Stomach (tissue), 19 donors: ENCODE data around the gene PHF21A. TPM values are rescaled to one million over a fixed set of nuclear protein-coding genes. Genes with fewer than 3 reads are reported as not detected.

Source experiments
- DNase-seq, 2 donors: peaks; one replicate each; pipeline versions ENCODE4 v3.0.0 to v3.0.0-alpha.2; 2013 to 2019
- H3K27ac ChIP-seq, 5 donors: fragments of 200-600 bp in 4 of 5; sonication (generic) in 4 of 5; one replicate each; pipeline ENCODE4 v1.5.1; 2013 to 2019; ENCODE audit warnings: mild to moderate bottlenecking in 1 of 5, moderate library complexity in 1 of 5
- H3K27me3 ChIP-seq, 3 donors: fragments of 200-600 bp; sonication (generic); one replicate each; pipeline ENCODE4 v1.5.1; 2017 to 2019; ENCODE audit warnings: mixed run types in 1 of 3
- H3K36me3 ChIP-seq, 4 donors: fragments of 200-600 bp; sonication (generic); 1 replicate in 3 of 4; 2 replicates in 1 of 4; pipeline ENCODE4 v1.5.1; 2016 to 2019
- H3K4me1 ChIP-seq, 4 donors: fragments of 200-600 bp; sonication (generic); one replicate each; pipeline ENCODE4 v1.5.1; 2016 to 2019
- H3K4me3 ChIP-seq, 4 donors: fragments of 200-600 bp; sonication (generic) in 3 of 4; one replicate each; pipeline ENCODE4 v1.5.1; 2016 to 2019; ENCODE audit warnings: mild to moderate bottlenecking in 1 of 4
- H3K9me3 ChIP-seq, 4 donors: fragments of 200-600 bp; sonication (generic); one replicate each; pipeline ENCODE4 v1.5.1; 2016 to 2019
- EP300 ChIP-seq: sonication (generic); formaldehyde crosslinking; IDR thresholded peaks from one replicate; pipeline ENCODE4 v1.6.1; 2017; ENCODE audit warnings: antibody characterized with exemption
- POLR2A ChIP-seq, 4 donors: fragments of 450-650 bp; IDR thresholded peaks; one replicate each; pipeline ENCODE4 v1.6.1; 2016; ENCODE audit warnings: antibody characterized with exemption in 4 of 4, control low read depth in 2 of 4, mild to moderate bottlenecking in 1 of 4, moderate library complexity in 1 of 4
- POLR2AphosphoS5 ChIP-seq, 3 donors: sonication (generic); formaldehyde crosslinking; IDR thresholded peaks; one replicate each; pipeline ENCODE4 v1.6.1; 2016; ENCODE audit warnings: antibody characterized with exemption in 3 of 3
- WGBS, 5 donors: extraction: QIAGEN DNeasy Blood & Tissue Kit in 3 of 5; methylation state at CpG; one replicate each; pipeline versions ENCODE4 v1.1.5 to v1.1.7; 2013 to 2018; 5-methylcytosine and 5-hydroxymethylcytosine counted together
- intact Hi-C: fragments of 100-400 bp; cut with DNase I; formaldehyde crosslinking; loops from one replicate; pipeline ENCODE4 v1.15.1; 2023; ENCODE audit warnings: low total_unique reads
- long read RNA-seq, 10 donors: transcript quantifications; one replicate each; lab custom pipeline, GENCODE V29; 2026
- polyA plus RNA-seq, 3 donors: library from polyadenylated mRNA; stranded (reverse); fragments of 200-250 nt; gene quantifications; one replicate each; pipeline ENCODE4 v1.2.3, GENCODE V29; 2013
- total RNA-seq, 5 donors: library from RNA; depleted of rRNA; stranded (reverse); fragments of >200 nt; gene quantifications; one replicate each; pipeline versions ENCODE4 v1.1.0 to v1.2.3, GENCODE V29; 2014 to 2016
- TF ChIP-seq, protein P1 (sequence below), 7 experiments: fragments of 450-650 bp in 4 of 7; fragments of 200-600 bp in 3 of 7; sonication (generic) in 3 of 7; IDR thresholded peaks; one replicate each; pipeline ENCODE4 v1.5.1; 2016 to 2019; ENCODE audit warnings: antibody characterized with exemption in 7 of 7, control low read depth in 2 of 7, mild to moderate bottlenecking in 1 of 7
- donor health status: healthy with polysubstance abuse.
- donor health status: Bipolar disorder and iron deficiency.
- donor health status: healthy.

Gene PHF21A
- total RNA-seq, result 10 to 100 TPM in 4 of 5 donors, 1 to 10 TPM in 1; 6.1 to 67.0 (median 22.2) TPM
- polyA plus RNA-seq, result 10 to 100 TPM; 10.1 to 15.1 (median 11.9) TPM
- long read RNA-seq, donor 1, result 0 reads
- long read RNA-seq, donor 2, partial matches to known transcripts, result 0 of 1 reads
- long read RNA-seq, donor 2, other reads (novel, unspliced or antisense), result 0 of 1 reads
- long read RNA-seq, donor 3, partial matches to known transcripts, result 0 of 1 reads
- long read RNA-seq, donor 3, other reads (novel, unspliced or antisense), result 0 of 1 reads
- long read RNA-seq, donor 4, result 0 reads
- long read RNA-seq, donor 5, result 0 reads
- long read RNA-seq, donor 6, partial matches to known transcripts, result 6 of 6 reads
- long read RNA-seq, donor 6, other reads (novel, unspliced or antisense), result 0 of 6 reads
- long read RNA-seq, donor 7, result 0 reads
- long read RNA-seq, donor 8, result 0 reads
- long read RNA-seq, donor 9, result 0 reads
- long read RNA-seq, donor 10, result 0 reads

DNA sequence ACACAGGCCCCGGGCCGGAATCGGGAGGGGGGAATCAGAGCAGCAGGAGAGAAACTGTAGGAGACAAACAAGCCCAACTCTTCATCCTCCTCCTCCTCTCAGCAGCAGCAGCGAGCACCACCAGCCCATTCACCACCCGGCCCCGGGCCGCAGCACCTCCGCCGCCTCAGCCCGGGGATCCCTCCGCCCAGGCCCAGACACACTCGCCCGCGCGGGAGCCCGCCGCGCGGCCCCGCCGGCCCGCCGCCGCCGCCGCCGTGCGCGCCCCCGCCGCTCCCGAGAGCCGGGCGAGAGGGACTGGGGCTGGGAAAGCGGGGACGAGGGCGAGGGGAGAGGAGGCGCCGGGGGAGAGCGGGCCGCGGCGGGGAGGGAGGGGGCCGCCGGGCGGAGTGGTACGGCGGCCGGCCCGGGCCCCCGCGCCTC lies at the start of gene PHF21A:
Gene PHF21A (minus strand): TSS at position 154 of the 423 bp plus-strand sequence. CDS start 37,235 bp downstream, outside the sequence.
- Histone ChIP-seq H3K4me1 (peaks cover 6 to 42% (median 27%) of the 10 kb centered on the region in 4 donors), H3K27me3 (no peaks in the 10 kb centered on the region), H3K9me3 (no peaks in the 10 kb centered on the region), H3K27ac (peak within 1 kb of the TSS; percentile 91 to 99 (median 93)), H3K4me3 (peak within 1 kb of the TSS; percentile 82 to 98 (median 89)), H3K36me3 (no peaks in the 10 kb centered on the region)
- TF ChIP-seq EP300 (no peak), POLR2A (IDR thresholded peaks at IDR 0.05) (peak in 1 of 4 donors; percentile 28), POLR2AphosphoS5 (IDR thresholded peaks at IDR 0.05) (peak in 2 of 3 donors; percentile 77 to 88)
- TF ChIP-seq, protein P1, sequence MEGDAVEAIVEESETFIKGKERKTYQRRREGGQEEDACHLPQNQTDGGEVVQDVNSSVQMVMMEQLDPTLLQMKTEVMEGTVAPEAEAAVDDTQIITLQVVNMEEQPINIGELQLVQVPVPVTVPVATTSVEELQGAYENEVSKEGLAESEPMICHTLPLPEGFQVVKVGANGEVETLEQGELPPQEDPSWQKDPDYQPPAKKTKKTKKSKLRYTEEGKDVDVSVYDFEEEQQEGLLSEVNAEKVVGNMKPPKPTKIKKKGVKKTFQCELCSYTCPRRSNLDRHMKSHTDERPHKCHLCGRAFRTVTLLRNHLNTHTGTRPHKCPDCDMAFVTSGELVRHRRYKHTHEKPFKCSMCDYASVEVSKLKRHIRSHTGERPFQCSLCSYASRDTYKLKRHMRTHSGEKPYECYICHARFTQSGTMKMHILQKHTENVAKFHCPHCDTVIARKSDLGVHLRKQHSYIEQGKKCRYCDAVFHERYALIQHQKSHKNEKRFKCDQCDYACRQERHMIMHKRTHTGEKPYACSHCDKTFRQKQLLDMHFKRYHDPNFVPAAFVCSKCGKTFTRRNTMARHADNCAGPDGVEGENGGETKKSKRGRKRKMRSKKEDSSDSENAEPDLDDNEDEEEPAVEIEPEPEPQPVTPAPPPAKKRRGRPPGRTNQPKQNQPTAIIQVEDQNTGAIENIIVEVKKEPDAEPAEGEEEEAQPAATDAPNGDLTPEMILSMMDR (IDR thresholded peaks at IDR 0.05), result no peak
- DNase-seq, result peak; percentile 93 to 97
- intact Hi-C loops, result no loop called here
- WGBS, 5 donors, result 0 to 3% (median 0%) methylated on average over 11 to 51 of the region's 52 CpGs

DNA sequence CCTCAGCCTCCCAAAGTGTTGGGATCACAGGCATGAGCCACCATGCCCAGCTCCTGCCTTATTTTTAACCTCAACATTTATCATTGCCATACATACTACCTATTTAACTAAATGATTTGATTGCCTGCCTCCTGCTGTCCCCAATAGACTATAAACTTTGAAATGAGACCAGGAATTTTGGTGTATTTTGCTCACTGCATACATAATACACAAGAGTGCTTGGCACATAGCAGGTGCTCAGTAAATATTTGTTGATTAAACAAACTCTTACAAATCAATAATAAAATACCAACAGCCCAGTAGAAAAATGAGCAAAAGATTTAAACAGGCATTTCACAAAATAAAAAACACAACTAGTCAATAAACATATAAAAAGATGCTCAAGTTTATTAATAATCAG lies 49.5 kb upstream of the PHF21A start:
- Histone ChIP-seq H3K36me3 (no peaks in the 10 kb centered on the region), H3K9me3 (no peaks in the 10 kb centered on the region), H3K27ac (no peak overlapping the region), H3K4me3 (no peak overlapping the region), H3K27me3 (peaks cover 0 to 7% (median 0%) of the 10 kb centered on the region in 3 donors), H3K4me1 (no peaks in the 10 kb centered on the region)
- DNase-seq, result no peak
- intact Hi-C loops, result no loop called here
- TF ChIP-seq, protein P1 (IDR thresholded peaks at IDR 0.05), result no peak
- TF ChIP-seq EP300 (no peak), POLR2AphosphoS5 (IDR thresholded peaks at IDR 0.05) (no peak), POLR2A (IDR thresholded peaks at IDR 0.05) (no peak)

DNA sequence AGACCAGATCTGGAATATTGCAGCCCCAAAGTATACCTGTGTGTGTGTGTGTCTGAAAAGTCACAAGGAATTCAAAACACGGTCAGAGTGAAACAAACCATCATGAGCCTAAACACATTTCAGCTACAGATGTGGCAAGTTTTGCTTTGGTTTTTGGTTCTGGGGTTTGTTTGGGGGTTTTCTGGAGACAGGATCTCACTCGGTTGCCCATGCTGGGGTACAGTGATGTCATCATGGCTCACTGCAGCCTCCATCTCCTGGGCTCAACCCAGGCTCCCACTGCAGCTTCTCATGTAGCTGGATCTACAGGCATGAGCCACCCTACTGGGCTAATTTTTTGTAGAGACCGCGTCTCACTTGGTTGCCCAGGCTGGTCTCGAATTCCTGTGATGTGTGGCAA lies 41.4 kb upstream of the PHF21A start:
- Histone ChIP-seq H3K4me3 (no peak overlapping the region), H3K36me3 (no peaks in the 10 kb centered on the region), H3K9me3 (no peaks in the 10 kb centered on the region), H3K27ac (no peak overlapping the region), H3K27me3 (peaks cover 0 to 25% (median 10%) of the 10 kb centered on the region in 3 donors), H3K4me1 (peaks cover 0 to 6% (median 0%) of the 10 kb centered on the region in 4 donors)
- WGBS, 5 donors, result 80 to 83% (median 82%) methylated on average over 5 of the region's 5 CpGs
- TF ChIP-seq EP300 (no peak), POLR2A (IDR thresholded peaks at IDR 0.05) (no peak), POLR2AphosphoS5 (IDR thresholded peaks at IDR 0.05) (no peak)
- TF ChIP-seq, protein P1 (IDR thresholded peaks at IDR 0.05), result no peak
- no peak for DNase-seq
- intact Hi-C loops, result no loop called here

DNA sequence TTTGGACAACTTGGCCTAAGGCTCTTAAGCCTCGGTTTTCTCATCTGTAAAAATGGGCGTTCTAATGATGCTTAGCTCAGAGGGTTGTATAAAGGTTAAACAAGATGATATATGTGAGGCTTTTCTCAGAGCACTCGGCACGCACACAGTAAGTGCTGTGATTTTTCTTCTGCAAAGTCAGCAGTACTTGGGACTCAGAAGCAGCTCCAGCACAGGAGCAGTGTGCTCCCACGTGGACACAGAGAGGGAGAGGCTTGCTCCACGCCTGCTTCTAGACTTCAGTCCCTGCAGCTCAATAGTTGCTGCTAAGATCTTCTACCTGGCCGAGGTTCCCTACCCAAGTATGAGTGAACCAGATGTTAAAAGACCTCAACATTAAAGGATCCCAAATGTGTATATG lies 39.9 kb upstream of the PHF21A start:
- no peaks in the 10 kb centered on the region for H3K36me3 ChIP-seq
- DNase-seq, result no peak

More for the DNA sequence above, 39.9 kb upstream of the PHF21A start:
- H3K27me3 ChIP-seq, result peaks cover 0 to 25% (median 10%) of the 10 kb centered on the region in 3 donors
- 68 to 79% (median 72%) methylated on average over 7 of the region's 7 CpGs for WGBS, 5 donors
- no peaks in the 10 kb centered on the region for H3K9me3 ChIP-seq
- TF ChIP-seq POLR2A (IDR thresholded peaks at IDR 0.05), result no peak
- TF ChIP-seq, protein P1 (IDR thresholded peaks at IDR 0.05), result no peak
- TF ChIP-seq POLR2AphosphoS5 (IDR thresholded peaks at IDR 0.05), result no peak
- TF ChIP-seq EP300, result no peak
- no peak overlapping the region for H3K4me3 ChIP-seq
- H3K4me1 ChIP-seq, result peaks cover 0 to 6% (median 0%) of the 10 kb centered on the region in 4 donors
- intact Hi-C loops, result no loop called here
- no peak overlapping the region for H3K27ac ChIP-seq
